GM18907 (cell line): Measurements from ENCODE around the gene RNF169.

ENCODE experiments used
- ATAC-seq: cut with Tn5 transposase; IDR thresholded peaks from one replicate; pipeline ENCODE4 v1.9.1; 2021; ENCODE audit warnings: mild to moderate bottlenecking, moderate library complexity; ENCODE audit not compliant: unreplicated experiment

The RNF169 gene

DNA sequence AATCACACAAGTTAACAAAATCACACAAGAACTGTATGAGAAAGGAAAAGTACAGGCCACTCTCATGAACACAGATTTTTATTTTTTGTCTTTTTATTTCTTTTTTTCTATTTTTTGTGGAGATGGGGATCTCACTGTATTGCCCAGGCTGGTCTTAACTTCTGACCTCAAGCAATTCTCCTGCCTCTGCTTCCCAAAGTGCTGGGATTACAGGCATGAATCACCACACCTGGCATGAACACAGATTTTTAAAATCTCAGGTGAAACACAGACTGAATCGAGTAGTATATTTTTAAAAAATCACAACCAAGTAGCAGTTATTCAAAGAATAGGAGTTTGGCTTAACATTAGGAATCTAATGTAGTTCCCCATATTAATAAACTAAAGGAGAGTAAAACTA, 18.3 kb downstream of the RNF169 start:
- no peak for ATAC-seq

DNA sequence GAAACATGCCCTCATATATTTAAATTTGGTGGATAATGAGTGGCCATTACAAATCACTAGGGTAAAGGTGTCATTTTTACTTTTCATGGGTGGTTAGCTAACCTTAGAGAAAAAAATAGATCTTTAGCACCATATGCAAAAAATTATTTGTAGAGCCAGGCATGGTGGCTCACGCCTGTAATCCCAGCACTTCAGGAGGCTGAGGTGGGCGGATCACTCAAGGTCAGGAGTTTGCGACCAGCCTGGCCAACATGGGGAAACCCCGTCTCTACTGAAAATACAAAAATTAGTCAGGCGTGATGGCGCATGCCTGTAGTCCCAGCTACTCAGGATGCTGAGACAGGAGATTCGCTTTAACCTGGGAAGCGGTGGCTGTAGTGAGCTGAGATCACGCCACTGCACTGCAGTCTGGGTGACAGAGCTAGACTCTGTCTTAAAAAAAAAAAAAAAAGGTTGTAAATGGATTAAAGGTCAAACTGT, 19.6 kb downstream of the RNF169 start:
- peak; percentile 65 for ATAC-seq

DNA sequence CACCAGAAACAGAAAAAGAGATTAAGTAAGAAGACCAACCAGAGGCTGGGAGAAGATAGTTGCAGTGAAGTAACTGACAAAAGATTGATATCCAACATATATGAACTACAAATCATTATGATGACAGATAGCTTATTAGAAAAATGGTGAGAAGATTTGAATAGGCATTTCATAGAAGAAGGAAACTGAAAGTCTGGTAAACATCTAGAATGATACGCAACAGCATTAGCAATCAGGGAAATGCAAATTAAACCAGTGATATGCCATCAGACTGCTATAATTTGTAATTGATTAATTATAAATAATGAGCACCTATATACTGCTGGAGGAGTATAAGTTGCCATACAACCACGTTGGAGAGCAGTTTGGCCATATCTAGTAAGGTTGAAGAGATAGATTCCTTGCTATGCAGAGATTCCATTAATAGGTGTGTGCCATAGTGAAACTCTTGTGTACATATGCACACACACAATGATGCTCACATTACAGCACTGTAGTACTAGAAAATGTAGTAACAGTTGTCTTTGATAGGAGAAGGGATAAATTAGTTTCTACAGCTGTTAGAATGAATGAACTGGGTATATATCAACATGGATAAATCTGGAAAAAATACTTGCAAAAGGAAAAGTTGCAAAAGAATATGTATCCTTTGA, 20.5 kb downstream of the RNF169 start:
- ATAC-seq = no peak

DNA sequence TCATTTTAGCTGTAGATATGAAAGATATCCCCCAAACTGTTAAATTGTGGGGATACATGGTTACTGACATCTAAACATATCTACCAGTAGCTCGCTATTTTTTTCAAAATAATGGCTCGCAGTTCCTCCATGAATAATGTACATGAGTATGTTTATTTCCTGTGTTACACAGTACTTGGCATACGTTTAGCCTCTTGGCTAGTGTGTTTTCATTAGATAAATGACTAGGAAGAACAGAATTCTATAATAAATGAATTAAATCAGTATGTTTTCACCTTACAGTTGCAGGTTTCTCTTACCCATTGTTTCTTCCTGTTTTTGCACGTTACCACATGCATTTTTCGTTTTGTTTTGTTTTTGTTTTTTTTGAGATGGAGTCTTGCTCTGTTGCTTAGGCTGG, 21.8 kb downstream of the RNF169 start:
- ATAC-seq = no peak

DNA sequence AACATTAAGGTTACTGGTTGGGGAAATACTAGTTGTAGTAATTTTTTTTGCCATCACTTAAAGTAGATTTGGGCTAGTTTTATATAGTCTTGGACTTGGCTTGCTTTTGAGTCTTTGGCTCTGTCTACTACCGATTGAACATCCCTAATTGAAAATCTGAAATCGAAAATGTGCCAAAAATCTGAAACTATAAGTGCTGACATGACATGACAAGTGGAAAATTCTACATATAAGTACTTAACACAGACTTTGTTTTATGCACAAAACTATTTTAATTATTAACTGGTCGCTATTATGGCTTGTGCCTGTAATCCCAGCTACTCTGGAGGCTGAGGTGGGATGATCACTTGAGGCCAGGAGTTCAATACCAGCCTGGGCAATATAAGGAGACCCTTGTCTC, 22.5 kb downstream of the RNF169 start:
- ATAC-seq = no peak

DNA sequence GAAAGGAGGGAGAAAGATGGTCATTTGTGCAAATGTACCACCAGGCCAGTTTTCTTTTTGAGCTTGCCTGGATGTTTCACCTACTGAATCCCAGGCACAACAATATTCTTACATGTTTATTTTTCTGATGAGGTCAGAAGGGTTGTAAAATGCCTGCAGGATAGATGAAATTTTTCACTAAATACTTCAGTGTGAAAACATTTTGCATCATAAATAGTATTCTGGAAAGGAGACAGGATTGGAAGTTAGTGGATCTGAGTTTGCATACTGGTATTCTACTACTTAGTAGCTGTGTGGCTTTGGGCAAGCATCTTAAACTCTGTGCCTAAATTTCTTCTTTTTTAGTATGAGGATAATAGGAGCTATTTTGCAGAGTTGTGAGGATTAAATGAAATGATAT, 24.8 kb downstream of the RNF169 start:
- no peak for ATAC-seq

DNA sequence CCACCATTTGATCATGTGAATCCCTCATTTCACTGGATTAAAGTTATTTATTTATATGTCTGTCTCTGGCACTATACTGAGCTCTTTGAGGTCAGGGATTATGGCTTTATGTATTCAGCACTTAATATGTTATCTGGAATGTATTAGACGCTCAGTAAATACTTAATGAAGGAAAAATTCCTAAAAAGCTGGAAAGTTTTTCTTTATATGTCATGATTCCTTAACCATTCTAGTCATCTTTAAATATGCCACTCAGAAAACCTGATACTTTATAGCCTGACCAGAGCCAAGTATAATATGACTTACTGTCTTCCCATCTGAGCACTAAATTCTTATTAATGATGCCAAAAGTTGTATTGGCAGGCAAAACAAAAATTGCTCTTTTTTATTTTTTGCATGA, 27.1 kb downstream of the RNF169 start:
- no peak for ATAC-seq

DNA sequence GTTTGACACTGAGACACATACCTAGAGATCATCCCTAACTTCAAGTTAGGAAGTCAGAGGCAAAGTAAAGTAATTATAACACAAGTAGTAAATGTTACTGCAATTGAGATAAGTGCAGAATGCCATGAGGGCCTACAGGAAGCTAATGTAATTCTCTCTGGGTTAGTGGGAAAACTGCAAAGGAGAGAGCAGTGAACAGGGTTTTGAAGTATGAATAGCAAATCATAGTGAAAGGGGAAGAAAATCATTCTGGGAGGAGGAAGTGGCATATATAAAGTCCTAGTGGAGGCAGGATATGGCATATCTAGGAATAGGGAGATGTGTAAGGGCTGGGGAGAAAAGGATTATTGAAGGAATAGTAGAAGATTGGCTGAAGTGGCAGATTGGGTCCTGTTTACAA, 27.9 kb downstream of the RNF169 start:
- no peak for ATAC-seq

DNA sequence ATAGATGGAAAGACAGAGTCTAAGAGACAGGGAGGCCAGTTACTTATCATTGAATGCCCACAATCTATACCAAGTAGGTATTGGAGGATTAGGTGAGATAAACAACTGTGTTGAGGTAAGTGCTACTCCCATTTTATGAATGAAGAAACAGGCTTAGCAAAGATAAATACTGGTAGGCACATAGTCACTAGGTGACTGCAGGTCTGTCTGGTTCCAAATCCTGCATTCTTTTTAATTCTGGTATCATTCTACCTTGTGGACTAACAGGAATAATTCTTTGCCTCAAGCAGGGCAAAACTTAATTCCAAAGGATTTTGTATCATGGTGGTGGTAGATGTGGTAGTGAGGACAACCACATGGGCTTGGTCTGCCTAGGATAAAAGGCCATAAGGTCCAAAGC, 28.4 kb downstream of the RNF169 start:
- no peak for ATAC-seq

DNA sequence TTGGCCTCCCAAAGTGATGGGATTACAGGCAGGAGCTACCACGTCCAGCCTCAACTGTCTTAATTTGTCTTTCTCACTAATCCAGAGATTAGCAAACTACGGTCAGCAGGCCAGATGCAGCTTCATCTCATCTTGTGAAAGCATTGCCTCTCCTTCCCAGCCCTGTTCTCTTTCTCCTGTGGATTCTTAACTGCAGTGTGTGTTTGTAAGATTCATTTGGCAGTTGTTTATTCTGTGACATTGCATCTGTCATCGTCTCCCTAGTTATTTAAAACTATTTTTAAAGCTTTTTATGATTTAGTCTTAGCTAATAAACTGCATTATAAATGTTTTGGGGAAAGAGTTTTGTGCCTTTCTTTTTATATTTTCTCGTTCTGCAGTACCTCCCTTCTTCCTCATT, 29.2 kb downstream of the RNF169 start:
- ATAC-seq = no peak

DNA sequence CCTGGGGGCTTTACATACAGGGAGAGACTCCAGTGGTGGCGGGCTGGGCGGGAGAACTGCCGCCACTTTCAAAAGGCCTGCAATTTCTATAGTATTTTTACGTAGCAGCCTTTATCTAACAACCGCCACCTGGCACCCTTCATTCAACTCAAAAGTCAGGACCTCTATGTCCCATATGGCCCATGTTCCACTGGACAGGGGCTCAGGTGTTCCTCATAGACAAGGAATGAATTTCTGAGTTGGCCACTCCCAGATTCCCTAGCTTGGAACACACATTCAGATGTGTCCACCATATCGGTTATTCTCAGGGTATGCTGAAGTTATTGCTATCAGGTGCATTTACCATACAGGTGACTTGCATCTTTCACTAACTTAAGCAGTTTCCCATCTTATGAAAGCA, 29.9 kb downstream of the RNF169 start:
- no peak for ATAC-seq

DNA sequence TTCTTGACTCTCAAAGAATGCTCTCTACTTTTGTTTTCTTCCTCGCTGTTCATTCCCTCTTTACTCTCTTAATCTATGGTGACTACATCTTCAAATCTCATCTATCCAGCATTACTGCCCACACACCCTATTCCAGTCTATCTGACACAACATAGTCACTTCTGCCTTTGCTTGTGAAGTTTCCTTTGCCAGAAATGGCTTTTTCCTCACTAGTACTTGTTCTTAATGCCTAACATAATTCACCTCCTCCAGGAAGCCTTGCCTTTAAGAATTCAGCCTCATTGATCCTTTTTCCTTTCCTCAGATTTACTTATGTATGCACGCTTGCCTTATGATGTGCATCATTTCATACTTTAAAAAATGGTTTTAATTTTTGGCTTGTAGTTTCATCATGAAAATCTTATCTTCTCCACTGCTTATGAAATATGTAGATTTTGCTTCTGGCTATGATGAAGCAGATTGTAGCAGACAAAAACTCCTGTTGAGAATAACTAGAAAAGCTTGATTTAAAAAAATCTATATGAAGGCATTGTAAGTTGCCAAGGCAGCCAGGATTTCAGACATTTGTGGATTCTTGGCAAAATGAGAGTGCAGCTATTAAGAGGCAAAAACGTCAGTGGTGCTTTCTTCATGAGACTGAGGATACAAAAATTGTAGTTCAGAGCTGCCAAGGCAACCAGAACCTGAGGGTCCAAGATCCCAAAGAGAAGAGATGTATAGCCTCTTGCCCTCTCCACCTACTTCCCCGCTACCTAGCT, 31.8 kb downstream of the RNF169 start:
- ATAC-seq = no peak

DNA sequence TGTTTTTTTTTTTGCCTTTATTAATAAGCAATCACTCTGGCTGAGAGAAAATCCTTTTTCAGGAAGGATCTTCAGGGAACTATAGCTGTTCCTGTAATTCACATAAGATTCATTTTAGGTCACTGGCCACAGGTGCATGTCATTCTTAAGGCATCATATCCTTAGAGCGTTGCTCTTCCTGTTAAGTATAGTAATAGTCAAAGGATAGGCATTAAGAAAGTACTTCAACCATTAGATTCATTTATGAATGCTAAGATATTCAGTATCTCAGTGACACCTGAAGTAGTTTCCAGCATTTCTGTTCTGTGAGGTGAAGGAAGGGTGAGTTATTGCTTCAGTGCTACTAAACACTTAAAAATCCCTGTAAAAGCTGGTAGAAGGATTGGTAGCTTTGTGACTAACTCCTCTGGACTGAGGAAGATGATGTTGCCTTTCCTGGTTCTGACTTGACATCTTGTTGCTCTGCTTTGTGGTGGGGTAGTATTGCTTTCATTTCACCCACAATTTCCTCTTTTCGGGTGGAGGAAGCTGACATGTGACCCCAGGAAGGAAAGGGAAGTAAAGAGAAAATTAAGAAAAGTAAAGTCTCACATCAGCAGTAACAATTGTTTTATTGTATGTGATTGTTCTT, 34.7 kb downstream of the RNF169 start:
- ATAC-seq = peak; percentile 79

DNA sequence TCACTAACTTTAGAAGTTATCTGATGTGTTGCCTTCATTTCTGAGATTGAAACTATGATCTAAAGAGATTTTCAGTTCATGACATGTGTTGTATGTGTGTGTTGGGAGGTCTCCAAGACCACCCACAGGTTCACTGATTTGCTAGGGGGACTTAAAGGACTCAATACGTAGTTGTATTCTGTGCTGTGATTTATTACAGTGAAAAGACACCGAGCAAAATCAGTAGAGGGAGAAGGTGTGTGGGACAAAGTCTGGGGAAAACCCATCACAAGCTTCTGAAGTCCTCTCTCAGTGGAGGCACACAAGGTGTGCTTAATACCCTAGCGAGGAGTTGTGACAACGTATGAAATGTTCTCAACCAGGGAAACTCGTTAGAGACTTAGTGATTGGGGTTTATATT, 35.6 kb downstream of the RNF169 start:
- ATAC-seq = peak; percentile 67

DNA sequence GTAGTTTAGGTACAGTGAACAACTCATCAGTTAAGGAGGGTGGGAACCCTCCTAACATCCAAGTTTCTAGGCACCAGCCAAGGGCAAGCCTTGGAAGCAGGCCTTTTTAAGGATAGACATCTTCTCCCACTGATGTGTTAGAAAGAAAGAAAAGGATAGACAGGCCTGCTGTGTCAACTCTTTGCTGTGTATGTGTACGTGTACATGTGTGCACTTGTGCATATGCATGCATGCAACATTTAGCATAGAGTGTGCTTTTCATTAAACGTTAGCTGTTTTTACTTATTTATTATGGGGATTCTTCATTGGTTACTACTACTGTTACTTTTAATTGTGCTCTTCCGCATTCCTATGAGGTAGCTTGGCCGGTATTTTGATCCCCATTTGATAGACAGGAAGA, 36.1 kb downstream of the RNF169 start:
- ATAC-seq = no peak

DNA sequence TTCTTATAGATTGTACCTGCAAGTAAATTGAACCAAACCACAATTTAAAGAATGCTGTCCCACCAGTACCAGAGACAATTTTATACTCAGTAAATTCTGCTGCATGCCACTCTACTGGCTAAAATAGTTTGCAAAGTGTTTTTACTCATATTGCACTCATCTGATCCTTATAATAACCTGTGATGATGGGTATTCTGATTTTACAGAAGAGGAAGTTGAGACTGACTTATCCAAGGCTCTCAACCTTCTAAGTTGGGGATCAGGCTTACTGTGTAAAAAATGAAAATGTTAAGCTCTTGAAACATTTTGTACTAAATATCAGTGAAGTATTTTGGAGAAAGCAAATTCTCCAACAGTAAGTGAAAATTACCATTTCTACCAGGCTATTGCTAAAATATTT, 37.9 kb downstream of the RNF169 start:
- ATAC-seq = no peak

DNA sequence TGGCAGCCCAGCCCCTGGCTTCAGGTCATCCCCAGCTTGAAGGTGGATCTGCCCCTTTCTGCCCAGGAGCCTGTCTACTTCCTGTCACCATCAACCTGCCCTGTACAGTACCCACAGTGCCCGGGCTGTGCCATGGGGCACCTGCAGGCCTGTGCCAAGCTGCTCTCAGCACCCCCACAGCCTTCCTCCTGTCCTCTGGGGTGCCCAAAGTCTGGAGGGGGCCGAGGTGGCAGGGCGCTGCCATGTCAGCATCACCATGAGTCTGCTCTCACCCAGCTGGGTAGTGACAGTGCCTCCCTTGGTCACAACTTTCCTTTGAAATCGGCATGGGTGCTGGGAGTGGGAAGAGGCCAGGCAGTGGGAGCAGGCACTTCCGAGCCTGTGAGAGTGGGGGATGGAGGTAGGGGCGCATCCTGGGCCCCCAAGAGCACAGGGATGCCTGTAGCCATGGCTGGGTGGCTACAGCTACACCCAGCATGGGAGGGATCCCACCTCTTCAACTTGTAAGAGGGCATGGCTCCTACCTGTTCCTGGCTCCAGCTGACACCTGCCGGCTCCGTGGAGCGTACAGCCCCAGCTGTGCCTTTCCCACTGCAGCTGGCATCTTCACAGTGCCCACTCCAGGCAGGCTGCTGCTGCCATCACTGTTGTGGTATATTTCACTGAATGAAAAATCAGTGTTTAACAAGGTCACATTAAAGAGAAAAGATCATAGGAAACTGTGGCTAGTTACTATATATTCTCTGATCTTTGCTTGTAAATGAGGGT, 42.9 kb downstream of the RNF169 start:
- ATAC-seq = no peak

DNA sequence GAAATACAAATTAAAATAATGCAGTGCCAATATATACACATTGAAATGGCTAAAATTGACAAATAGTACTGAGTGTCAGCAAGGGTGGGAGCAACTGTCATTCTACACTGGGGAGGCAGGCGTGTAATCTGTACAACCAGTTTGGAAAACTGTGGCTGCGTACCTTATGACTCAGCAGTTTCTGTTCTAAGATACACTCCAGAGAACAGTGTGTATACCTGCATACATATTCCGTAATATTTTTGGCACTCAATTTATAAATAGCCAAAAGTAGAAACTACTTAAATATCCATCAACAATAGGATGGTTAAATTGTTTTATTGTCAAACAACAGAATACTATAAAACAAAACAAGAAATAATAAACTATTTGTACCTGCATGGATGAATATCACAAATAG, 57.6 kb downstream of the RNF169 start:
- no peak for ATAC-seq

DNA sequence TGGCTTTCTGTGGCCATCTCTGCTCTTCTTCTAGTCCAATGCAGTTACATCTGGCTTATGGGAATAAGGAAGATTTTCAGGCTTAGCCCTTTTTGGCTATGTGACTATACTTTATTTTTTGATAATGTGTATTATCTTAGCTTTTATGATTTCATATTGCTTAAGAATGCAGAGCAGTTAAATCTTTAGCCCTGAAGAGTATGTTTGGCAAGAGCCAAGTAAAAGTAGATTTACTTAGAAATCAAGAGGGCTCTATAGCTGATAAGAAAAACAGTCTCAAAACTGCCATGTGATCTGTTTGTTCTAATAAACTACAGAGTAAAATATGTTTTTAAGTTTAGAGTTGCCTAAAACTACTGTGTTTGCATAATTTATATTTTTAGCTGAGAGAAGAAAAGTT, 61.2 kb downstream of the RNF169 start:
- no peak for ATAC-seq

DNA sequence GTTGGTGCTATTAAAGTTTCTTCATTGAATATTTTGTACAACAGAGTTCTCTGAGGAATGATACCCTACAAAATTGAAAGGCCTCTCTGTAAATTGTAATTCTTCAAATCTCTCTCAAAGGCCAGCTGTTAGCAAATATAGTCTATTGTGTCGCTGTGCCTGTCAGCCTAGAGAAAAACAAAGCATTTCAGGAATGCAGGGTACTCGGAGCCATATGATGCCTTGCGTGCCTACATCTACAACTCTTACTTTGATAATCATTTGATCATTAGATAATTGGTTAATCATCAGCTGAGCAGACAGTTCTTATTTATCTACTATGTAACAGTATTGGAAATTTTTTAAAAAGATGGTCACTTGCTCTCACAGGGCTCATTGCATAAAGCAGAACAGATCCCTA, 67.3 kb downstream of the RNF169 start:
- no peak for ATAC-seq

DNA sequence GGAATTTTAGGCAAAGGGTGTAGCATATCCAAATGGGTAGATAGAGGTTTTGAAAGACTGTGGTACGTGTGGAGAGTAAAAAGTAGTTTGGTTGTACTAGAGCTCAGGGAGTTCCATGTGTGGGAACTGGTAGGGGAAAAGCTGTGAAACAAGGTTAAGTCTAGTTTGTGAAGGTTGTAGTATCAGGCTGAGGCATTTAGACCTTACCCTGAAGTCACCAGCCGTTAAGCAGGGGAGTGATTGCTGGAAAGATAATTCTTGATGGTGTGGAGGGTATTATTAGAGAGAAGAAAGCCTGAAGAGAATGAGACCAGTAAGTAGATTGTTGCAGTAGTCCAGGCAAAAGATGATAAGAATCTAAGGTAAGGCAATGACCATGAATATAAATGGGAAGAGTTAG, 68.0 kb downstream of the RNF169 start:
- ATAC-seq = no peak
